Activated T-cell treated with anti-CD3 and anti-CD28 coated beads, Interleukin-2, amount 50 U/mL, for 1 hour (primary cell): ENCODE measurements around the gene GNG13.

ENCODE experiments used
- DNase-seq: peaks from one replicate; pipeline ENCODE4 v3.0.0-alpha.2; 2020

GNG13 gene

DNA sequence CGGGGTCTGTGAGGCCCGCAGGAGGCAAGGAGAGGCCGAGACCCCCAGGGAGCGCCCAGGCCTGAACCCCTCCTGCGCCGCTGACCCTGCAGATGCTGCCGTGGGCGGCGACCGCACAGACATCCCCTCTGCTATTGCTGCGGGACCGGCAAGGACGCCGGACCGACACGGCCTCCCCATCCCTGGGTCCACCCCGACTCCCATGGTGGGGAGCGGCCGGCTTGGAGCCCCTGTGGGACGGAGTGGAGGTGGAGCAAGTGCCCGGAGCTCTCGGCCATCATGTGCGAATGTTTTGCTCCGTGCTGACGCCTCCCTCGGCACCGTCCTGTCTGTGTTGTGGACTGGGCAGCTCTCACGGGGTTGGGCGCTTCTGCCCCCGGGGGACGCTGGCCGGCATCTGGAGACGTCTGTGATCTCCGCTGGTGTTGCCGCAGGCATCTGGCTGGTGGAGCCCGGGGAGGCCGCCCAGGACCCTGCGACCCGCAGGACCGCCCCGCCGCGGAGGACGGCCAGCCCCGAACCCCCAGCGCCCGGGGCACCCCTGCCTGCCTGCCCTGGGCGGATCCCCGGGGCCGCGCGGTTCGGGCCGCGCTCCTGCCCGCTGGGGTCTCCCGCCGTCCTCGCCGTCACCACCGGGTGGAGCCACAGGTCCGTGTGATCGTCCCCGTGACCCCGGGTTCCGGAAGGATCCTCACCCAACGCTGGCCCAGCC is 12.8 kb upstream of the GNG13 start:
- peak; percentile 67 for DNase-seq

DNA sequence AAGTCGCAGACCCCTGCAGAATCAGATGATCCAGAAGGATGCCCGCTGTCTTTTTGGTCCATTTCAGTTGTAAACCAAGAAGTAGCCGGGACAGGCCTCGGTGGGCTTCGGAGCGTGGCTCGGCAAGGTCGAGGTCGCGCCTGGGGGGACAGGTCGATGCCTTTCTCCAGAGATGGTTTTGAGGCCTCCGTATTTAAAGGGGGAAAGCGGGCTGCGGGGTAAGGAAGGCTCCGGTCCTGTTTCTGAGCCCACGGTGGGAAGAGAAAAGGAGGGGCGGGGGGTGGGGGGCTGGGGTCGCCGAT is 7.5 kb upstream of the GNG13 start:
- DNase-seq, result no peak

DNA sequence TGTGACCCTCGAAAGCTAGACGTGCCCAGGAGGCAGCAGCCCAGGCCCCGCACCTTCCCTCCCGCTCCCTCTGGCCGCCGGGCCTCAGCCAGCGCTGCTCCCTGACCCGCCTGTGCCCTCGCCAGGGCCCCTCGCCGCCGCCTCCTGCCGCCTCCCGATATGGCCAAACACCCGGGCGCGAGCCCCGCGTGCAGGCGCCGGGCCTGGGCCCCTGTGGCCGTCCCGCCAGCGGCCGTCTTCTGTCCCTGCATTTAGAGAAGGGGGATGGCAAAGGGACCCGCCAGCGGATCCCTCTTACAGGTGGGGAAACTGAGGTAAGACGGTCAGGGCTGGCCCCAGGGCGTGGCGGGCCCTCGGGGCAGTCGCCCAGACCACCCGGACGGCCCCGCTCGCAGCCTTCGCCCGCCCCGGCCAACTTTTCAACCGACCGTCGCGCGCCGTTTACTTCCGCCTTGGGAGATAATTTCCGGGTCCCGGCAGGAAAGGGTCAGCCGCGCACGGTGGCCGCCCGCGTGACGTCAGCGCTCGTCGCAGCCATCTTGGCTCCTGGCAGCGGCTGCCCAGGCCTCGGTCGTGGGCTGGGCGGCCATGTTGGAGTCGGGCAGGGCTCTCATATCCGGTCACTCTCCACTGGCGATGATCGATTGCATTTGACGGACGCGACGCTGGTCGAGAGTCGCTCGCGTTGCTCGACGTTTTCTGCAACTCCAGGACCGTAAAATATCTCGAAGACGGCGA is 7.0 kb upstream of the GNG13 start:
- peak; percentile 82 for DNase-seq

DNA sequence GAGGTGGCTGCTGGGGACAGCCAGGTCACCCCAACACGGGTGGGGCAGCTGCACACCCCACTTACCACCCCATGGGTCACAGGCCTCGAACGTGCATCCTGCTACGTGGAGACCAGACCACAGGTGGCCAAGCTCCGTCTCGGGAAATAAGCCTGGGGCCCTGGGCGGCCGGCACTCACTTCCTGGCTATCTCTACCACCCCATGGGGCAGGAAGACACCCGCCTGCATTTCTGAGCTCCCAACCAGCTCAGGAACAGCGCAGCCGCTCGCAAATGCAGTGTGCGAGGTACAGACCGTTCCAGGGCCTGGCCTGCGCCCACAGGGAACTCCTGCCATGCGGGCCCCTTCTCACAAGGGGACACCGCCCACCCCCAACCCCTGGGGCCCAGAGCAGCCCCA is 4.9 kb upstream of the GNG13 start:
- DNase-seq, result no peak

DNA sequence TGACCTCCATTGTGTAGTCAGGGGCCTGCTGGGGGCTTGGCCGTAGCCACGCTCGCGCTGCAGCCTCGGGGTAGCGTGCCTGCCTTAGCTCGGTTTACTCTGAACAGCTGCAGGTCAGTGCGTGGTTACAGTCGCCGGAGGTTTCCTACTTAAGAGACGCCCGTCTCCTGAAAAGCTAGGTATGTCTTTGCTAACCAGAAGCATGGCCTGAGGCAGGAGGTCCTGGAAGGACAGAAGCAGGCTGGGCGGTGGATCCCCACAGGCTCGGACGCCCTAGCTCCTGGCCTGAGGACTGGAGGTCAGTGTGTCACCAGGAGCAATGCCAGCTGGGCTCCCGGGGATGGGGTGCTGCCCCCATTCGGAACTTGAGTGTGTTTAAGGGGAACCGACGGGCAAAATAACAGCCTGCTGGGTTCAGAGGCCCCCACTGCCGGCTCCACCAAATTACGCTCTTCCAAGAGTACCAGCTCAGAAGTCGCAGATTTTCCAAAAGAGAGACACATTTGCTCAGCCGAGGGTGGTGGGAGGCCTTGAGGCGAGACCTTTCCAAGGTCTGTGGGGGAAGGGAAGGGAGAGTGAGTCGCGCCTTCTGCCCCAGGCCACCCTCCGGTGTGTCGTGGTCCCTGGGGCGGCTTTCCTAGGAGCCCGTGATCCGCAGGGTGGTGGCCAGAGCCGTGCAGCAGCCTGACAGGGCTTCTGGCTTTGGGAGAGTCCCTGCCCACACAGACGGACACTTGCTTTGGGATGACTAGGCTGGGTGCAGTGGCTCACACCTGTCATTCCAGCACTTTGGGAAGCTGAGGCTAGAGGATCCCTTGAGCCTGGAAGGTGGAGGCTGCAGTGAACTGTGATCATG is 3.9 kb upstream of the GNG13 start:
- DNase-seq, result no peak

DNA sequence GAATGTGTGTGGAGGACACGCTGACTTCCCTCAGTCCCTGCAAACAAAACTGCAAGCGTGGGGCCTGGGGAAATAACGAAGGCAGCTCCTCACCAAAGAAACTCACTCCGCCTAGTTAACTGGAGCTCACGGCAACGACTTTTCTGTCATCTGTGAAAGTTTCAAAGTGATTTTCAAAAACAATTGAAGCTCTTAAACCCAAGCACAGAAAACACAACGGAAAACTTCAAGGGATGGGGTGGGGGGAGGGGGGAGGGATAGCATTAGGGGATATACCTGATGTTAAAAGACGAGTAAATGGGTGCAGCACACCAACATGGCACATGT is 3.2 kb upstream of the GNG13 start:
- no peak for DNase-seq

DNA sequence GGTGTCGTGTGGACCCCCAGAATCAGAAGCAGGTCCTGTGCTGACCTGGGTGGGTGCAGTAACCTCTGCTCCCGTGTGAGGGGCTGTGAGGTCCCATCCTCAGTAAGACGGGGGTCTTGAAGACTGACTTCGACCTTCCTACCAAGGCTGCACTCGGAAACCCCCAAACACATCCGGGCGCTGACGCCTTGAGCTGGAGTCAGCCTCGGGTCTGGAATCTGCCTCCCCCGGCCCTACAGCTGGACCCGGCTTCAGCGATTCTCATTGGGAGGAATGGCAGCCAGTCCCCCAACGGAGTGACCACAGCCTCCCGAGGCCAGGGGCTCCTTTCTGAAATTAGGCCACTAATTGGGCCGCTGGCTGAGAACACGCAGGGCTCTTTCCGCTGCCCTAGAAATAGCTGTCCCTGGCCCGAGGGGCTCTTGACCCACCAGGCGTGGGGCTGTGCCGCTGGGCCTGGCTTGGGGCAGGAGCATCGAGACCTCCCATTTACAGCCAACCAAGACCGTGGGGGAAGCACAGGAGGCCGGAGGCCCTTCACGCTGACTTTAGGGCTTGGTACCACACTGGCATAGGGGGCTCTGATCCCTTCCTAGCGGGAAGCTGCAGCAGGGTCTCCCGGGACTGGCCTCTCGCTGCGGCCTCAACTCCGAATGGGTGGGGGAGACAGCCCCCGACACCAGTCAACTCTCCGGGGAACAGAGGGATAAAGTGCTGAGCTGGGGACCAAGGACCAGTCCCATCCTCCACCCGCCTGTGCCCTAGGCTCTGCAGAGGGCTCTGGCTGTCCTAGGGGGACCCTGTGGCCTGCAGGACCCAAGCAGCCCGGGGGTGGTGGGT is 2.6 kb upstream of the GNG13 start:
- no peak for DNase-seq

DNA sequence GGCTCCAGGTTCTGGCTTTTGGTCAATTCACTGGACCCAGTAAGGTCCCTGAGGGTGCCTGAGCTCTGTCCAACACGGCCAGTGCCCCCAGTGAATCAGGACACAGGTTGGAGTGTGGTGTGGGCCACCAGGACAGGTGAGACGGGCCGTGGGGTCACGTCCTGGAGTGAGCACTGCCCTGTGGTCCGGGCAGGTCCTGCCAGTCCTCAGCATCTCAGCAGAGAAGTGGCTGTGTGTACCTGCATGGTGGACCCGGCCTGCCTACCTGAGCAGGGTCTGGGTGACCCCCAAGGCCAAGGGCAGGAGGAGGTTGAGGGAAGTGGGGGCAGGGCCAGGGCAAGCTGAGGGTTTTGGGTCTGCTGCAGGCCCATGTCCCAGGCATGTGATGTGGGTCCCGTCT is 1.9 kb upstream of the GNG13 start:
- no peak for DNase-seq

DNA sequence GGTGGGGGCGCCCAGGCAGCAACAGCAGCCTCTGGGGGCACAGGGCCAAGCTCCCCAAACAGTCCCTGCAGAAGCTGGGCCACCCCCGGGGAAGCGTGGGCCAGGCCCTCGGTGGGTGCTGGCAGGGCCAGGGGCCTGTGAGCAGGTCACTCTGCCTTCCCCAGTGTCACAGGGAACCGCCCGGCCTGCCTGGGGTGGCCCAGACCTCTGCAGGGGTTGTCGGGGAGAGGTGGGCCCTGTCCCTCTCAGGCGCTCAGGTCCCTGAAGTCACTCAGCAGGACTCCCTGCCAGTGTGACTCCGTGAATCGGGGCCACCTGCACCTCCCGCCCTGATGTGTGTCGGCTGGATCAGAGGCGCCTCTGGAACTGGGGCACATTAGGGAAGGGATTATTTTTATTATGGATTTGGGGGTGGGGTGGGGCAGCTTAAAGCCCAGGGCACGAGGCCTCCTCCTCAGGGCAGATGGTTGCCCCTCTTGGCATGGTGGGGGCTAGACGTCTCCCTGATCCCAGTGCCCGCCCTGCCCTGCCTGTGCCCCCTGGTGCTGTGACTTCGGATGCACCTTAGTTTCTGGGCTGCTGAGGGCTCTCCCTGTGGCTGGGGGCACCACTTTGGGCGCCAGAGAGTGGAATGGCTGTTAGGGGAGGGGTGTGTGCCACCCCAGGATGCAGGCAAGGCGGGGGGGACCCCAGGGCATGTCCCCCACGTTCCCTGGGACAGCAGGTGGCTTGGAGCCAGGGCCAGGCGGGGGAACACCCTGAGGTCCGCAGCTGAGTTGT is 1.2 kb upstream of the GNG13 start:
- no peak for DNase-seq

DNA sequence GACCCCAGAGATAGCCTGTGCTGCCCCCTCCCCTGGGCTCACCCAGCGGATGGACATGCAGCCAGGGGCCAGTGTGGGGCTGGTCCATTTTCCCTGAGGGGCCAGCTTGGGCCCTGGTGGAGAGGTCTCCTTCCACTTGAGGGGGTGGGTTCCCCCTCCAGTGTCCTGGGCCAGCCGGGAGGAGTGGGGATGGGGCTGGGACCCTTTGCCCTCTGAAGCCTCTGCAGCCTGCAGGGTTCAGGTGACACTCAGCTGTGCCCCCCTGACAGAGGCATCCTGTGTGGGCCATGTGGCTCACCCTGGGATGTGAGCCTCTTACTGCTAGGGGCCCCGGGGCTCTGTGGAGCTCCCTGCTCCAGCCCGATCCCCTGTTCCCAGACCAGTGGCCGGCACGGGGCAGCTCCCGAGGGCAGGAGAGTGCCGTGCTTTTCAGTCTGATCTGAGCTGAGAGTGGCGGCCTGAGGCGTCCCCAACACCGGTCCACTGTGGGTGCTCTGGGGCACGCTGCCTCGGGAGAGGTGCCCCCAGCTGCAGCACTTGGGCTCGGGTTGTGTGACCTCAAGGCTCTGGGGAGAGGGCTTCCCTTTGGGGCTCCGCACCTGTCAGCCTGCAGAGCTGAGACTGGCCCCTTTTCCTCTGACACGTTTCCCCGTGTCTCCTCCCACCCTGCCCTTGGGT is 439 bp upstream of the GNG13 start:
- no peak for DNase-seq

DNA sequence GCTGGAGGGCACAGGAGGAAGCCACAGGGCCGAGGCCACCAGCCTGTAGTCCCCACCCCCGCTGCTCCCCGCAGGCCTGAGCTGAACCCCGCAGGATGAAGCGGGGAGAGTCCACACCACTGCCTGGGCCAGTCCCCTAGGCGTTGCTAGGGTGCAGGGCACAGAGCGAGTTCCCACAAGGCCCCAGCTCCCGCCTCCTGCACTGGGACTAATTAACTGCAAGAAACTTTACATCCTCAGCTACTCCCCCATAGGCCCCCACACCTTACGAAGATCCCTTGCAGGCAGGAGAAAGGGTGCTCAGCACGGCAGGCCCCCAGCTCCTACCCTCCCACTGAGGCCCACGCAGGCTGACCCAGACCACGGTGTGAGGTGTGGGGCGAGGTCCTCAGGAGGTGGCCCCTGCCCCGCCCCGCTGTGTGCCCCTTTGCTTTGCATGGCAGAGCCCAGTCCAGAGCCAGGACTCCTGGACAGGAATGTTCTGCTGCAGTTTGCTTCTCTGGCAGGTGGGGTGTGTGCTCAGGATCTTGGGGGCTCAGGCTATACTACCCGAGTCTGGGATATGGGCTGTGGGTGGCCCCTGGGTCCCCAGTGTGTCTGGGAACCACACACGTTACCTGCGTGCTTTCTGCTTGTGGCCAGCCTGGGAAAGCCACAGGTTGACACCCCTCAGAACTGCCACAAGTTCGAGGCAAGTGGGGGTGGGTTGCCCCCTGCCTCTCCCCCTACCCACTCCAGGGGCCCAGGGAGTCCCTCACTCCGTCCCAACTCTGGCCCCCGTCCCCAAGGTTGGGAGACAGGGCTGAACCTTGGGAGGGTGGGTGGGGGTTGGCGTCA is 1.2 kb downstream of the GNG13 start:
- no peak for DNase-seq

DNA sequence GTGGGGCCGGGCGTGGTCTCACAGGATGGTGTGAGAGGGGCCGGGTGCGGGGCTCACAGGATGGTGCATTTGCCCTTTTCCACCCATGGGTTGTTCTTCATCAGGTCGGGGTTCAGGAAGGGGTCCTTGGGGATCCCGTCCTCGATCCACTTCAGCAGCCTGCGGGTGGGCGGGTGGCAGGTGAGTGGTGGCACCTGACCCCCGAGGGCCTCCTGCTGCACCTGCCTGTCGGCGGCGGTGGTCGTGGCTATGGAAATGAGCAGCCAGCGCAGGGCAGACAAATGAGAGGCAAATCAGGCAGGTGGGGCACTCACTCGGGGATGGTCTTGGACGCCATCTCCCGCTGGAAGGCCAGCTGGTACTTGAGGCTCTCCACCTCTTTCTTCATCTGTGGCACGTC is 1.9 kb downstream of the GNG13 start:
- DNase-seq, result no peak

DNA sequence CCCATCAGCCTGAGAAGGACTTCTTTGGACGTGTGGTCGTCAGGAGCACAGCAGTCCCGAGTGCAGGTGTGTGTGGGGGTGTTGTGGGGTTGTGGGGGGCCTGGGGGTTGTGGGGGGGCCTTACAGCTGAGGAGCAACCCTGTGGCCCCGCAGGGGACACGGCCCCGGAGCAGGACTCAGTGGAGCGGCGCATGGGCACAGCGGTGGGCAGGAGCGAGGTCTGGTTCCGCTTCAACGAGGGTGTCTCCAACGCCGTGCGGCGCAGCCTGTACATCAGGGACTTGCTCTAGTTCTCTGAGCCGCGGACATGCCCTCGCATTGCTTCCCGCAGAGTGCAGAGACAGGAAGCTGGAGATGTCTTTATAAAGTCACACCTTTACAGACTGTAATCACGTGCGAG is 2.8 kb downstream of the GNG13 start:
- DNase-seq, result no peak

DNA sequence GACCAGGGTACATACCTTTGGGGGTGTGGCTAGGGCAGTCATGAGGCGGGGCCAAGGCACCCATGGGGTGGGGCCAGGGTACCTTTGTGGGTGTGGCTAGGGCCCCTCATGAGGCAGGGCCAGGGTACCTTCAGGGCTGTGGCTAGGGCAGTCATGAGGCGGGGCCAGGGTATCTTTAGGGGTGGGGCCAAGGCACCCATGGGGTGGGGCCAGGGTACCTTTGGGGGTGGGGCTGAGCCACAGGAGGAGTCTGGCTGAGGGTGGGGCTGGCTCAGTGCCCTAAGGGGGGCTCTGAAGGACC is 3.5 kb downstream of the GNG13 start:
- DNase-seq, result no peak

DNA sequence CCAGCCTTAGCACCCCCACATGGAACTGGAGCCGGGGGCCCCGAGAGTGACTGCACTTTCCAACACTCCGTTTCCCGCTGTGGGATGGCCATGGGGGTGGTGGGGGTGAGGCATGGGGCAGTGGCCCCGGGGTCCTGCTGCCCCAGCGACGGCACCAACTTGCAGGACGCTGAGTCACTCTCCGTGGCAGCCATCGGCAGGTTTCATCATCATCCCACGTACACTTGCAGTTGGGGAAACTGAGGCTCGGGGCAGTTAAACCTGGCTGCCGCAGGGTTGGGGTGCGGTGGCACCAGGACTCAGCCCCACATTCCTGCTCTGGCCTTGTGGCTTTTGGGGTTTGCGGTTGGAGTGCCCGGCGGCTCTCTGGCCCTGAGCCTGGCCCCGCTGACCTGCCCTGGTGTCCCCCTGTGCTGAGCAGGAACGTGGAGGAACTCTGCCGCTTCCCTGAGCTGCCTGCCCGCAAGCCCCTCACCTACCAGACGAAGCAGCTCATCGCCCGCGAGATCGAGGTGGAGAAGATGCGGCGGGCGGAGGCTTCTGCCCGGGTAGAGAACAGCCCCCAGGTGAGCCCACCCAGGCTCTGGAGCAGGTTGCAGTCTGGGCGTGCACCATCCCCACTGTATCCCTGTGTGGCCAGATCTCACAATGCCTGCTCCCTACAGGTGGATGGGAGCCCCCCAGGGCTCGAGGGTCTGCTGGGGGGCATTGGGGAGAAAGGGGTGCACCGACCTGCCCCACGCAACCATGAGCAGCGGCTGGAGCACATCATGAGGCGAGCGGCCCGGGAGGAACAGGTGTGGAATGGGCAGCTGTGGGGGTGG is 4.0 kb downstream of the GNG13 start:
- DNase-seq, result no peak

DNA sequence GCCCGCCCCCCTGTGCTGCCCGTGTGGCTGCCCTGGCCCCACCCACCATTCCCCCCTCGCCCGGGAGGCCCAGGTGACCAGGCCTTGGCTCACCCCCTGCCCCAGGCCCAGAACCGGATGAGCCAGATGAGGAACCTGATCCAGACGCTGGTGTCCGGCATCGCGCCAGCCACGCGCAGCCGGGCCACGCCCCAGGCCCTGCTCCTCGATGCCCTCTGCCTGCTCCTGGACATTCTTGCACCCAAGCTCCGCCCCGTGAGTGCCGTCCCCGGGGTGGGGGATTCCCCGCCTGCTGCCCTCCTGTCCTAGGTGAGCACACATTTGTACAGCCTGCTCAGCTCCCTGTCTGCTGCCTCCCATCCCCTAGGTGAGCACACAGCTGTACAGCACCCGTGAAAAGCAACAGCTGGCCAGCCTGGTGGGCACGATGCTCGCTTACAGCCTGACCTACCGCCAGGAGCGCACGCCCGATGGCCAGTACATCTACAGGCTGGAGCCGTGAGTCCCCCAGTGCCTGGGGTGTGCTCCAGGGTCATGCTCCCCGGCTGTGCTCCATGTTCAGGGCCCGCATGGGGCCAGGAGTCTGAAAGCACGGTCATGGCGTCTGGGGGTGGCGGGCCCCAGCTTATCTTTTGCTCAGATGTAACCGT is 4.8 kb downstream of the GNG13 start:
- no peak for DNase-seq

DNA sequence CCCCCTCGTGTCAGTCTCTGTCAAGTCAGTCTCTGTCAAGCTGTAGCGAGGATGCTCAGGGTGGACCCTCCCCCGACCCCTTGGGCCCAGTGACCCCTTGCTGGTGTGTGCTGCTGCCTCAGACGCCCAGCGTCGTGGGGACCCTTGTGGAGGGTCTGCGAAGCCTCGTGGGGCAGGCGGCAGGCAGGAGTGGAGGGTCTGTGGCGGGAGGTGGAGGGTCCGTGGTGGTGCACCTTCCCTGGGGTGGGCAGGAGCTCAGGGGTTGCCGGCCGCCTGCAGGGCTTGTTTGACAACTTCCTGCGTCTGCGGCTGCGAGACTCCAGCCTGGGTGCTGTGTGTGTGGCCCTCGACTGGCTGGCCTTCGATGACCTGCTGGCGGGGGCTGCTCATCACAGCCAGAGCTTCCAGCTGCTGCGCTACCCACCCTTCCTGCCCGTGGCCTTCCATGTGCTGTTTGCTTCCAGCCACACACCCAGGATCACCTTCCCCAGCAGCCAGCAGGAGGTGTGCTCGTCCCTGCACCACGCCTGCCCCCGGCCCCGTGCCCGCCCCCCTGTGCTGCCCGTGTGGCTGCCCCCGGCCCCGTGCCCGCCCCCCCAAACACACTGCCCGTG is 5.6 kb downstream of the GNG13 start:
- DNase-seq, result no peak

DNA sequence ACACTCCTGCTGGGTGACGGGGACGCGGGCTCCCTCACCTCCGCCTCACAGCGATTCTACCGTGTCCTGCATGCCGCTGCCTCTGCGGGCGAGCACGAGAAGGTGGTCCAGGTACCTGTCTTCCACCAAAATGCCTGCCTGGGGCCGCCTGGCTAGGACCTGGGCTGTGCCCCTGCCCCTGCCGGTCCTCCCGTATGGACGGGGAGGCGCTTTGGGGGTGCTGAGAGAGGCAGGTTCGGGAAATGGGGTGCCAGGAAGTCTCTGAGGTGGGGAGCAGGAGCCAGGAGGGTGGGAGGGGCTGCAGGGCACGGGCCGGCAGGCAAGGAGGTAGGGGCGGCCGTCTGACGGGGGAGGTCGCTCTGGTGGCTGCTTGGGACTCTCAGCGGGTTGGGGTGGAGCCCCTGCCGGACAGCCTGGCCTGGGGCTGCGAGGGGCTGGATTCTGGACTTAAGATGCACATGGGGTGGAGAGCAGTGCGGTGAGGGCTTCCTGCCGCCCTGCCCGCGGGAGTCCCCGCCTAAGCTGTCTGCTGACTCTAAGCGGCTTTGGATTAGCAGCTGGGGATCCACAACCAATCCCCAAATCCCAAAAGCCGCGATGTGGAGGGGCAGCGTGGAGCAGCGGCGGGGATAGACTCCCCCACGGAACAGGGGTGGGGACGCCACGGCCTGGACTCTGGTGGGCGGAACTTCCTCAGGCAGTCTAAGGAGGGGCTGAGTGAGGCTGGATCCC is 6.3 kb downstream of the GNG13 start:
- no peak for DNase-seq
